ENCODE data around the gene FICD. TPM values are rescaled to one million over a fixed set of nuclear protein-coding genes. Genes with fewer than 3 reads are reported as not detected.
A peak's percentile ranks its signal among the peaks of the same experiment; 100 is the strongest.

FICD gene
- total and polyA plus RNA-seq, 2 of the 13 experiments (the other 11 are each of a cell fraction or from before 2014, with no cell fraction given) = 0.99 to 3.0 TPM

- peak; percentile 75; the same call in 1 of the 2 replicates for TF ChIP-seq YEATS2 (CRISPR knock-in tag; IDR thresholded peaks at IDR 0.05; ENCODE audit: borderline replicate concordance)
- no peak for TF ChIP-seq ZFX (CRISPR knock-in tag; IDR thresholded peaks at IDR 0.05; ENCODE audit: low read depth)
- TF ChIP-seq ZNF274 (CRISPR knock-in tag; IDR thresholded peaks at IDR 0.05) = peak; percentile 52; the same call in 1 of the 2 replicates
- TF ChIP-seq ATF3 (CRISPR knock-in tag; IDR thresholded peaks at IDR 0.05) = no peak
- peak; percentile 44; the same call in 1 of the 2 replicates for TF ChIP-seq ZFY (CRISPR knock-in tag; IDR thresholded peaks at IDR 0.05)
- TF ChIP-seq MXI1 (IDR thresholded peaks at IDR 0.05; ENCODE audit: borderline replicate concordance, low read depth, low read length) = peak; percentile 76; the same call in 1 of the 3 replicates
- no peak for TF ChIP-seq PHF5A (CRISPR knock-in tag; IDR thresholded peaks at IDR 0.05; ENCODE audit: low read depth, unreplicated experiment)
- TF ChIP-seq AFF4 (CRISPR knock-in tag; IDR thresholded peaks at IDR 0.05) = no peak
- no peak for TF ChIP-seq ZNF251 (CRISPR knock-in tag; IDR thresholded peaks at IDR 0.05)
- TF ChIP-seq, protein P1, sequence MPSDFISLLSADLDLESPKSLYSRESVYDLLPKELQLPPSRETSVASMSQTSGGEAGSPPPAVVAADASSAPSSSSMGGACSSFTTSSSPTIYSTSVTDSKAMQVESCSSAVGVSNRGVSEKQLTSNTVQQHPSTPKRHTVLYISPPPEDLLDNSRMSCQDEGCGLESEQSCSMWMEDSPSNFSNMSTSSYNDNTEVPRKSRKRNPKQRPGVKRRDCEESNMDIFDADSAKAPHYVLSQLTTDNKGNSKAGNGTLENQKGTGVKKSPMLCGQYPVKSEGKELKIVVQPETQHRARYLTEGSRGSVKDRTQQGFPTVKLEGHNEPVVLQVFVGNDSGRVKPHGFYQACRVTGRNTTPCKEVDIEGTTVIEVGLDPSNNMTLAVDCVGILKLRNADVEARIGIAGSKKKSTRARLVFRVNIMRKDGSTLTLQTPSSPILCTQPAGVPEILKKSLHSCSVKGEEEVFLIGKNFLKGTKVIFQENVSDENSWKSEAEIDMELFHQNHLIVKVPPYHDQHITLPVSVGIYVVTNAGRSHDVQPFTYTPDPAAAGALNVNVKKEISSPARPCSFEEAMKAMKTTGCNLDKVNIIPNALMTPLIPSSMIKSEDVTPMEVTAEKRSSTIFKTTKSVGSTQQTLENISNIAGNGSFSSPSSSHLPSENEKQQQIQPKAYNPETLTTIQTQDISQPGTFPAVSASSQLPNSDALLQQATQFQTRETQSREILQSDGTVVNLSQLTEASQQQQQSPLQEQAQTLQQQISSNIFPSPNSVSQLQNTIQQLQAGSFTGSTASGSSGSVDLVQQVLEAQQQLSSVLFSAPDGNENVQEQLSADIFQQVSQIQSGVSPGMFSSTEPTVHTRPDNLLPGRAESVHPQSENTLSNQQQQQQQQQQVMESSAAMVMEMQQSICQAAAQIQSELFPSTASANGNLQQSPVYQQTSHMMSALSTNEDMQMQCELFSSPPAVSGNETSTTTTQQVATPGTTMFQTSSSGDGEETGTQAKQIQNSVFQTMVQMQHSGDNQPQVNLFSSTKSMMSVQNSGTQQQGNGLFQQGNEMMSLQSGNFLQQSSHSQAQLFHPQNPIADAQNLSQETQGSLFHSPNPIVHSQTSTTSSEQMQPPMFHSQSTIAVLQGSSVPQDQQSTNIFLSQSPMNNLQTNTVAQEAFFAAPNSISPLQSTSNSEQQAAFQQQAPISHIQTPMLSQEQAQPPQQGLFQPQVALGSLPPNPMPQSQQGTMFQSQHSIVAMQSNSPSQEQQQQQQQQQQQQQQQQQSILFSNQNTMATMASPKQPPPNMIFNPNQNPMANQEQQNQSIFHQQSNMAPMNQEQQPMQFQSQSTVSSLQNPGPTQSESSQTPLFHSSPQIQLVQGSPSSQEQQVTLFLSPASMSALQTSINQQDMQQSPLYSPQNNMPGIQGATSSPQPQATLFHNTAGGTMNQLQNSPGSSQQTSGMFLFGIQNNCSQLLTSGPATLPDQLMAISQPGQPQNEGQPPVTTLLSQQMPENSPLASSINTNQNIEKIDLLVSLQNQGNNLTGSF (CRISPR knock-in tag; IDR thresholded peaks at IDR 0.05) = no peak
- TF ChIP-seq TEF (CRISPR knock-in tag; IDR thresholded peaks at IDR 0.05) = no peak
- TF ChIP-seq ATF7 (IDR thresholded peaks at IDR 0.05) = no peak
- TF ChIP-seq ATF7 (CRISPR knock-in tag; IDR thresholded peaks at IDR 0.05) = no peak
- peak; percentile 36; the same call in 1 of the 2 replicates for TF ChIP-seq BRCA1 (CRISPR knock-in tag; IDR thresholded peaks at IDR 0.05)
- no peak for TF ChIP-seq ZSCAN9 (CRISPR knock-in tag; IDR thresholded peaks at IDR 0.05; ENCODE audit: borderline replicate concordance)
- no peak for TF ChIP-seq ZNF44 (CRISPR knock-in tag; IDR thresholded peaks at IDR 0.05)
- TF ChIP-seq DPF2 (CRISPR knock-in tag; IDR thresholded peaks at IDR 0.05; ENCODE audit: borderline replicate concordance, low read depth) = no peak
- TF ChIP-seq ZNF564 (CRISPR knock-in tag; IDR thresholded peaks at IDR 0.05) = no peak
- TF ChIP-seq ZNF629 (CRISPR knock-in tag; conservative IDR thresholded peaks at IDR 0.05) = no peak
- 0 out of 2 replicates have a peak, but pooled peaks have one; percentile 12 for TF ChIP-seq SP5 (CRISPR knock-in tag; IDR thresholded peaks at IDR 0.05; ENCODE audit: borderline replicate concordance, low read depth)
- peak; percentile 39; the same call in 1 of the 2 replicates for TF ChIP-seq FOXA3 (CRISPR knock-in tag; IDR thresholded peaks at IDR 0.05)
Observed at GRCh38 chr12:108514973-108515814, at the start of gene FICD (continued).

All from HepG2 (cell line).